ENCODE measurements around the gene TRIM21. TPM values are rescaled to one million over a fixed set of nuclear protein-coding genes. Genes with fewer than 3 reads are reported as not detected.

Gene TRIM21
- polyA plus RNA-seq, 4 donors: 20.6 to 23.2 (median 22.5) TPM

Other genes starting within 250 kb of the TRIM21 start
- not detected for gene OR52B4, start 25.3 kb downstream of the TRIM21 start, polyA plus RNA-seq (ENCODE audit: insufficient read length in 4 of 4)
- not detected for gene OR52K2, start 55.6 kb upstream of the TRIM21 start, polyA plus RNA-seq (ENCODE audit: insufficient read length in 4 of 4)
- gene OR52K1, start 88.9 kb upstream of the TRIM21 start, polyA plus RNA-seq (ENCODE audit: insufficient read length in 4 of 4): under 1 TPM; 0.09 to 0.18 (median 0.13) TPM
- gene OR52M1, start 151.5 kb upstream of the TRIM21 start, polyA plus RNA-seq (ENCODE audit: insufficient read length in 4 of 4): not detected
- gene OR52I2, start 188.0 kb upstream of the TRIM21 start, polyA plus RNA-seq (ENCODE audit: insufficient read length in 4 of 4): not detected
- gene OR52I1, start 200.3 kb upstream of the TRIM21 start, polyA plus RNA-seq (ENCODE audit: insufficient read length in 4 of 4): under 1 TPM in 1 of 4 donors, not detected in 3; 0.08 TPM
- 10 to 100 TPM; 16.4 to 23.0 (median 20.5) TPM for gene TRIM68, start 214.5 kb upstream of the TRIM21 start, polyA plus RNA-seq (ENCODE audit: insufficient read length in 4 of 4)
- not detected for gene OR51D1, start 243.8 kb upstream of the TRIM21 start, polyA plus RNA-seq (ENCODE audit: insufficient read length in 4 of 4)

Data from left renal pelvis (tissue), 4 donors.